TTC549 (cell line): ENCODE results near the gene RPS6KA5.
A peak's percentile ranks its signal among the peaks of the same experiment; 100 is the strongest.
"Not testable (repeated sequence)": the region's sequence is repeated elsewhere in the genome, so short reads cannot be mapped to it uniquely, and the experiment has no call there.

Source experiments
- FAIRE-seq: peaks from 2 replicates; lab custom pipeline; 2012; peaks lifted over from hg19 to GRCh38; lab: Jason Lieb, UNC

The RPS6KA5 gene

DNA sequence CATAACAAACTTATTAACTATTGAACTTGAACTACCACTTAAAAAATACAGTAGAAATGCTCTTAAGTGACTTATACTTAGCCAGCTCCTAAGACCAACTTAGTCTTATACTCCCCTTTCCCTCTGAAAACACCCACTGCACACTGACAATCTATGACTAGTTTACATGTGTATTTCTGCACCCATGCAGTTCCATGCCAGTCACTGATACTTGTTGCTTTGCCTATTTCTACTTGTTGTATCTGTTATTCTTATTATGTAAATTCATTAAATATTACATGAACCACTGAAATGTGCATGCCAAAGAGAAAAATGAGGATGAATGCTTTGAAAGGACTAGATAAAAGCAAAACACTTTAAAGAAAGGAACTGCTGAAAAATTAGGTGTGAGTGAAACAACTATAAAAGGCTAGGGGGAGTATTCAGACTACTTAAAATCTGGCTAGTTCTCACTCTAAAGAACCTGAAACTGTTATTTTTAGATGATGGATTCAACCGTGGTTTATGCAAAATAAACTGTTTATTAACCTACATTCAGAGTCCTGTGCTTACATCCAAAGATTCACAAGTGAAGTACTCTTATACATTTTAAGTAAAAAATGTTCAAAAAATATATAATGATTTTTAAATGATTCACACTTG lies 74.7 kb downstream of the RPS6KA5 start:
- FAIRE-seq = no peak

DNA sequence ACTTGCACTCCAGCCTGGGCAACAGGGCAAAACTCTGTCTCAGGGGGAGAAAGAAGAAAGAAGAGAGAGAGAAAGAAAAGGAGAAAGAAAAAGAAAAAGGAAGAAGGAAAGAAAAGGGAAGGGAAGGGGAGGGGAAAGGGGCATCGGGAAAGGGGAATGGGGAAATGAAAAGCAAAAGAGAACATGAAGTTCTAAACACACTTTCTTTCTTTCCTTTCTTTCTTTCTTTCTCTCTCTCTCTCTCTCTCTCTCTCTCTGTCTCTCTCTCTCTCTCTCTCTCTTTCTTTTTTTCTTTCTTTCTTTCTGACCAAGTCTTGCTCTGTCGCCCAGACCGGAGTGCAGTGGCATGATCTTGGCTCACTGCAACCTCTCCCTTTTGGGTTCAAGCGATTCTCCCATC lies 76.9 kb downstream of the RPS6KA5 start:
- FAIRE-seq = no peak

GRCh38 chr14:90981636-90982035 lies 78.8 kb downstream of the RPS6KA5 start:
- no peak for FAIRE-seq

DNA sequence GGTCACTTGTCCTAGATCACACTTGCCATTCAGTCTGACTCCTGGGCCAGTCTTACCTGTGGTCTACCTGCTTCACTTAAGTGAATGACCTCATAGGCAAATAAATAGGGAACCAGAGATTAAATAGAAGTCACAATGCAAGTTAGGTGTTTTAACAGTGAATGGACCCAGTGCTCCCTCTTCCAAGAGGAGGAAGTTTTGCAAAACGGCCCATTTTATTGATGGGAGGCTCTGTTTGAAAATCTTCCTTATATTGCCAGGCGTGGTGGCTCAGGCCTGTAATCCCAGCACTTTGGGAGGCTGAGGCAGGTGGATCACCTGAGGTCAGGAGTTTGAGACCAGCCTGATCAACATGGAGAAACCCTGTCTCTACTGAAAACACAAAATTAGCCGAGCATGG lies 79.8 kb downstream of the RPS6KA5 start:
- not testable (repeated sequence) for FAIRE-seq

DNA sequence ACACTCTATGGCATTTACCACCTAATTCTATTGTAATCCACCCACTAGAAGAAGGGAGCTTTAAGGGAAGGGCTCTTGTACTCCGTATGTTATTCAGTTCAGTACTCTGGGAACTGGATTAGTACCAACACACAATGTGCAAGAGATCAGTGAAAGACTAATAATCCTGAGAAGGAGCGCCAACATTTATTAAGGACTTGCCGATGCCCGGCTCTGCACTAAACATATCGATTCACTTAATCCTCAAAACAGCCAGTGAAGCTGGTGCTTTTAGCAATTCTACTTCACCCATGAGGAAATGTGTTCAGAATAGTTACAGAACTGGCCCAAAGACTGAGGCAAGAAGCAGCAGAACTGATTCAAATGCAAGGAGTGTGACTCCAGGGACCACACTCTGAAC lies 80.9 kb downstream of the RPS6KA5 start:
- FAIRE-seq = no peak

GRCh38 chr14:90976101-90976500 lies 84.3 kb downstream of the RPS6KA5 start:
- FAIRE-seq = no peak

DNA sequence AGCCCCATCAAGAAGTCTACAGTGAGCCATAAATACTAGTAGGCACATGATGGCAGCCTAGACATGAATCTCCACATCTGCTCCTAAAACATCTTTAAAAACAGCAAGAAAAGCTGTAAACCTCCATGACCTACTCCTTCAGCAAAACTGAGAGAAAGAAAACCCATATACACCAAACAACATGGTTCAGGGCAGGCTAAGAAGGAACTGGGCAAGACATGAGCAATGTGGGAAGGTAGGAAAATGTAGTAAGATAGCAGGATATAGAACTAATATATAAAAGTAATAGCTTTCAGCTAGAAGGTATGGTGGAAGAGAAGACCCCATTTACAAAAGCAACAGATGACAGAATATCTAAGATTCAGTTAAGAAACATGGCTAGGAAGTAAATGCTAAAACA lies 88.8 kb downstream of the RPS6KA5 start:
- no peak for FAIRE-seq

DNA sequence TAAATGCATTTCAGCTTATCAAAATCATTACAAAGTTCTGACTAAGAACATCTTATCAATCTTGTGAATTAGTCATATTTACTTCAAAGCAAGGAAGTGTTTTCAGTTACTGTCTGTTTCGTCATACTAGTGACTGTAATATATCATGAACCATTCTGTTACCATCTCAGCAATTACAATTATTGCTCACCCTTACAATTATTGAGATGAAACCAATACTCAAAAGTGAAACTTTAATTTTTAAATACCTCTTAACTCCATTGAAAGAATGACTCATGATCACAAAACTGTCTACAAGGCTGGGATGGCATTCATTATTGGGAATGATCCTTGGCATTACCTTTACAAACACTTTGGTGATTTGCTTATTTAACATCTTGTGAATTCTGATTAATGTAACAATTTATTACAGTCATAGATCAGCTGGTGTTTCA lies 90.3 kb downstream of the RPS6KA5 start:
- FAIRE-seq = no peak

DNA sequence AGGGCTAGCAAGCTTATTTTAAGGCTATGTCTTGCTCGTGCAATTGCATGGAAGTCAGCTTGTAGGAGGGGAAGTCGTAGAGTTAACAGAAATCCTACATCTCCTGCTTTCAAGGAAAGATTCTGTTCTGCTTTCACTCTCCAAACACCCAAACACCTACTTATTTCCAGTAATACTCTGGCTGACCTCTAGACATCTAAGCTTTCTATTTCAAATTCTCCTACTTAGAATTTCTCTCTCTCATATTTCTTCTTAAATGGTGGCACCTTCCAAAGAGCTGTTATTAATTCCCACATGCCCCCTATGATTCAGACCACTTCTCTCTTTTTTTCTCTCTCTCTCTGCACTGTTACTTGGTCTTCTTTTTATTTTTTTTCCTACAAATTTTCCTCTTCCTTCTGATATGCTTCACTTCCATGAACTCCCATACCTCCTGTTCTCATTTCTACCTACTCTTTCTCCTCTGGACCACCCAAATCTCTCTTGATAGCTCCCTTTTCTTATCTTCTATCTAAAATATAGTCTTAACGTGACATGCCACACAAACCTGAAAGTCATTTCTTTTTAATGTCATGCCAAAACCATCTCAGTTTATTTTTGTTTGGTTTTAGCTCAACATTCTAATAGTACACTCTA lies 90.8 kb downstream of the RPS6KA5 start:
- FAIRE-seq = no peak

GRCh38 chr14:90968025-90968424 lies 92.4 kb downstream of the RPS6KA5 start:
- FAIRE-seq = no peak

GRCh38 chr14:90966493-90966892 lies 93.9 kb downstream of the RPS6KA5 start:
- no peak for FAIRE-seq

DNA sequence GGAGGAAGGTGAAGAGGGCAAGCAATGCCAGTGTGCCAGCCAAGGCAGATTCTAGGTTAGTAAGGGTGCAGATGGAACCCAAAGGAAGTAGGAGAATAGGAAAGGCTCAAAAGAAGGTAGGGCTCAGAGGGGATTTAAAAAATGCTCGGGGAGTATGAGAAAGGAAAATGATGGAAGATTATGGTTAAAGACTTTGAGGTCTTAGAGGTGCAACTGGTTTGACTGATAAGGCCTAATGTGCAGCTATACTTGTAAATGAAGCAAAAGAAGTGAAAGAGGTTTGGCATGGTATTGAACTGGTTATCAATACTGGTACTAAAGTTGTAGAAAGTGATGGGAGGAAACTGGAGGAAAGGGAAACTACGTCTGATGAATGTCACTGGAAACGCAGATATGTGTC lies 94.7 kb downstream of the RPS6KA5 start:
- FAIRE-seq = no peak

- FAIRE-seq = no peak
These were observed 97.1 kb downstream of the RPS6KA5 start for GRCh38 chr14:90963343-90963742.

- no peak for FAIRE-seq
These were observed 97.8 kb downstream of the RPS6KA5 start for GRCh38 chr14:90962505-90963109.

GRCh38 chr14:90960818-90961217 lies 99.6 kb downstream of the RPS6KA5 start:
- FAIRE-seq = no peak

DNA sequence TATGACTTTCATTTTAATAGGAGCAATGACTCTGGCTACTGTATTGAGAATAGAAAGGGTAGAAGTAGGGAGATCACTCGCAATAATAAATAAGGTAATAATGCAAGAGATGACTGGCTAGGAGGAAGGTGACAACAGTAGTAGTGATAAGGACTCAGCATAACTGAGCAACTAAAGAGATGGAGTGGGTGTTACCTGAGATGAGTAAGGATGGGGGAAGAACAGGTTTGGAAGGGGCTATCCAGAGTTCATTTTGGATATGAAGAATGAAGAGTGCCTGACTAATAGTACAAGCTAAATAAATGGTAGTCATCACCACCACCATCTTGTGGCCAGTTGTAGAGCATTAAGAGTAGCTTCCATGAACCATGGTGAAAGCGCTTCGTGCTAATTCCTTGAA lies 101.1 kb downstream of the RPS6KA5 start:
- FAIRE-seq = no peak

- peak; percentile 46 for FAIRE-seq
These were observed 104.2 kb downstream of the RPS6KA5 start for GRCh38 chr14:90956273-90956672.

- not testable (repeated sequence) for FAIRE-seq
These were observed 106.8 kb downstream of the RPS6KA5 start for GRCh38 chr14:90953643-90954042.

DNA sequence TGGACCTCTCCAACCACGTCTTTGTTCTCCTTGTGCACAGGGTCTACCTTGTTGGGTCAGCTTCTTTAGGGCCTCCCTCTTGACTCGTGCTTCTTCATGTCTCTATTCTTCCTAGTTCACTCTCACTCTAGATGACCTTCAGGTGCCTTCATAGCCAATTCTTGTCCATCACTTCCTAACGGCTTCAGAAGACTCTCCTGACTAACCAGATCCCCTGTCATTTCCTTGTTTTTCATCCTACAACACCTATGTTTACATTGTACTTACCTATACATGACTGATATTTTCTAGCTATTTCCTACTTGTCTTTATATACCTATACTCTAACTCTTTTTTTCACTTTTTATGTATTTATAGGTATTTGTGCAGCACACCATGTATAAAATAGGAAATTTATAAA lies 117.1 kb downstream of the RPS6KA5 start:
- no peak for FAIRE-seq

DNA sequence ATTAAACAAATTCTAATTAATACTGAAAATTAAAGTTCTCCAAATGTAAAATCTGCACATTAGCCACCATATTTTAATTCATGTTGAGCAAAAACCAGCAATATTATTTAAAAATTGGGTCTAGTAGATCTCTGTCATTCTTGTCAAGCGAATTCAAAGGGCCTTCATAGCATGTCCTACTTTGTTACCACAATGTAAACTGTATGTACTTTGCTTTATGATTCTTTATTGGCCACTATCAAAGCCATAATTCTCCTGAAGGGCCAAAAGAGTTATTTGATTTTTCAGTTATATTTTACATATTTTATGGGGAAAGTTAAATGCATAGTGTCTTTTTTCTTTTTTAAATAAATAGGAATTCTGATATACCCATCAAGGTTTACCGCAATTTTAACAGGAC lies 117.9 kb downstream of the RPS6KA5 start:
- no peak for FAIRE-seq

GRCh38 chr14:90941706-90942105 lies 118.7 kb downstream of the RPS6KA5 start:
- FAIRE-seq = no peak

GRCh38 chr14:90940318-90940962 lies 120.0 kb downstream of the RPS6KA5 start:
- FAIRE-seq = no peak

DNA sequence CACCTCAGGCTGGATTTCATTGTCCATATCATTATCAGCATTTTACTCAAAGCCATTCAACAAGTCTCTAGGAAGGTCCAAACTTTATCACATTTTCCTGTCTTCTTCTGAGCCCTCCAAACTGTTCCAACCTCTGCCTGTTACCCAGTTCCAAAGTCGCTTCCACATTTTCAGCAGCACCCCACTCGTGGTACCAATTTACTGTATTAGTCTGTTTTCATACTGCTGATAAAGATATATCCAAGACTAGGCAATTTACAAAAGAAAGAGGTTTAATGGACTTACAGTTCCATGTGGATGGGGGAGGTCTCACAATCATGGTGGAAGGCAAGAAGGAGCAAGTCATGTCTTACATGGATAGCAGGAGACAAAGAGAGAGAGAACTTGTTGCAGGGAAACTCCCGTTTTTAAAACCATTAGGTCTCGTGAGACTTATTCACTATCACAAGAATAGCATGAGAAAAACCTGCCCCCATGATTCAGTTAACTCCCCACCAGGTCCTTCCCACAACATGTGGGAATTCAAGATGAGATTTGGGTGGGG lies 121.1 kb downstream of the RPS6KA5 start:
- not testable (repeated sequence) for FAIRE-seq
